Parathyroid adenoma (tissue), 2 donors: ENCODE data around the gene SMIM43.
"Not testable (repeated sequence)": the region's sequence is repeated elsewhere in the genome, so short reads cannot be mapped to it uniquely, and the experiment has no call there.

ENCODE experiments used
- H2AFZ ChIP-seq: fragments of 300-600 bp; sonication (generic); one replicate; pipeline ENCODE4 v1.7.0; 2017; ENCODE audit warnings: antibody characterized with exemption, mild to moderate bottlenecking
- H3K27ac ChIP-seq: fragments of 300-600 bp; sonication (generic); one replicate; pipeline ENCODE4 v1.7.0; 2017
- H3K27me3 ChIP-seq: fragments of 300-600 bp; sonication (generic); one replicate; pipeline ENCODE4 v1.7.0; 2017; ENCODE audit warnings: low read length; ENCODE audit not compliant: control insufficient read depth, insufficient read depth
- H3K36me3 ChIP-seq: fragments of 300-600 bp; sonication (generic); one replicate; pipeline ENCODE4 v1.7.0; 2017; ENCODE audit warnings: low read length; ENCODE audit not compliant: control insufficient read depth, insufficient read depth
- H3K4me1 ChIP-seq: fragments of 300-600 bp; sonication (generic); one replicate; pipeline ENCODE4 v1.7.0; 2017; ENCODE audit warnings: control low read depth
- H3K4me2 ChIP-seq: fragments of 300-600 bp; sonication (generic); one replicate; pipeline ENCODE4 v1.7.0; 2017; ENCODE audit warnings: low read length
- H3K4me3 ChIP-seq: fragments of 300-600 bp; sonication (generic); one replicate; pipeline ENCODE4 v1.7.0; 2017; ENCODE audit warnings: low read depth, low read length
- H3K79me2 ChIP-seq: fragments of 300-600 bp; sonication (generic); one replicate; pipeline ENCODE4 v1.7.0; 2017; ENCODE audit warnings: control low read depth
- H3K9ac ChIP-seq: fragments of 300-600 bp; sonication (generic); one replicate; pipeline ENCODE4 v1.7.0; 2017; ENCODE audit warnings: mild to moderate bottlenecking
- H3K9me3 ChIP-seq: fragments of 300-600 bp; sonication (generic); one replicate; pipeline ENCODE4 v1.7.0; 2017; ENCODE audit warnings: low read length; ENCODE audit not compliant: control insufficient read depth
- TF ChIP-seq, protein P1 (sequence below): fragments of 300-600 bp; sonication (generic); IDR thresholded peaks from one replicate; pipeline ENCODE4 v1.7.0; 2017; ENCODE audit warnings: antibody characterized with exemption, mild to moderate bottlenecking
- donor health status: primary hyperparathyroidism.

Gene SMIM43

DNA sequence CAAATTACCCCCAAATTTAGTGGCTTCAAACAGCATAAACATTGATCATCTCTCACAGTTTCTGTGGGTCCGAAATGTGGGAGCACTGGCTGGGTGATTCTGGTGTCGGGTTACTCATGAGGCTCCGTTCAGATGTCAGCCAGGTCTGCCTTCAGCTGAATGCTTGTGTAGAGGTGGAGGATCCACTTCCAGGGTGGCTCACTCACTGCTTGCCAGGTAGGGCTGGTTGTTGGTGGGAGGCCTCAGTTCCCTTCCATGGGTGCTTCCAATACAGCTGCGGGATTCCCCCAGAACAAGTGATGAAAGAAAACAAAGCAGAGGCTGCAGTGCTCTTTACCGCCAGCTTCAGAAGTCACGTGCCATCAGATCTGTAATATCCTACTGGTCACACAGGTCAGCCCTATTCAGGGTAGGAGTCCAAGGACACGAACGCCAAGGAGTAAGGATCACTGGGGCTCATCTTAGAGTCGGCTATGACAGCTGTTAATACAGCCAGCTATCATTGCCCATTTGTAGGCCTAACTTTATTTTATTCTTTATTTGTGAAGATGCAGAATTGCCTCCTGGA is 1.1 kb upstream of the SMIM43 start:
- no peak overlapping the region for H3K27ac ChIP-seq
- H3K4me2 ChIP-seq: no peak overlapping the region
- H3K9me3 ChIP-seq: no peaks in the 10 kb centered on the region
- H2AFZ ChIP-seq: peak overlapping the region; percentile 75
- H3K79me2 ChIP-seq: no peaks in the 10 kb centered on the region
- no peaks in the 10 kb centered on the region for H3K36me3 ChIP-seq
- no peaks in the 10 kb centered on the region for H3K27me3 ChIP-seq
- H3K4me1 ChIP-seq: no peaks in the 10 kb centered on the region
- TF ChIP-seq, protein P1, sequence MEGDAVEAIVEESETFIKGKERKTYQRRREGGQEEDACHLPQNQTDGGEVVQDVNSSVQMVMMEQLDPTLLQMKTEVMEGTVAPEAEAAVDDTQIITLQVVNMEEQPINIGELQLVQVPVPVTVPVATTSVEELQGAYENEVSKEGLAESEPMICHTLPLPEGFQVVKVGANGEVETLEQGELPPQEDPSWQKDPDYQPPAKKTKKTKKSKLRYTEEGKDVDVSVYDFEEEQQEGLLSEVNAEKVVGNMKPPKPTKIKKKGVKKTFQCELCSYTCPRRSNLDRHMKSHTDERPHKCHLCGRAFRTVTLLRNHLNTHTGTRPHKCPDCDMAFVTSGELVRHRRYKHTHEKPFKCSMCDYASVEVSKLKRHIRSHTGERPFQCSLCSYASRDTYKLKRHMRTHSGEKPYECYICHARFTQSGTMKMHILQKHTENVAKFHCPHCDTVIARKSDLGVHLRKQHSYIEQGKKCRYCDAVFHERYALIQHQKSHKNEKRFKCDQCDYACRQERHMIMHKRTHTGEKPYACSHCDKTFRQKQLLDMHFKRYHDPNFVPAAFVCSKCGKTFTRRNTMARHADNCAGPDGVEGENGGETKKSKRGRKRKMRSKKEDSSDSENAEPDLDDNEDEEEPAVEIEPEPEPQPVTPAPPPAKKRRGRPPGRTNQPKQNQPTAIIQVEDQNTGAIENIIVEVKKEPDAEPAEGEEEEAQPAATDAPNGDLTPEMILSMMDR: no peak
- no peak overlapping the region for H3K9ac ChIP-seq
- H3K4me3 ChIP-seq: no peak overlapping the region

DNA sequence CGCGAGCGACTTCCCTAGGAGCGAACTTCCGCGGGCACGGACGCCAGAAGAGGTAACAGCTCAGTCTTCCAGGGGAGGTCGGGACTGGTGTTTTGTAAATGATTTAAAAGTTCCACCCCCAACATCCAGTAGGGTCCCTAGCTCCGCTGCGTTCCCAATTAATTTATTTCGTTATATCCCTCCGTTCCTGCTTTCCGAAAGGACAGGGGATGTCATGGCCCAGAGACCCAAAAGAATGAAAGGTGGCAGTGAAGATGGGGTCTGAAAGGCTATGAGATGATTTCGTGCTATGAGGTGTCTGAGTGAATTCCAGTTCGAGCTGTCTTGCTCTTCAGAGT is 373 bp upstream of the SMIM43 start:
- Histone ChIP-seq H3K4me3 (peak overlapping the region; percentile 38), H3K79me2 (no peaks in the 10 kb centered on the region), H3K36me3 (no peaks in the 10 kb centered on the region), H3K27ac (no peak overlapping the region), H2AFZ (peak overlapping the region; percentile 75), H3K27me3 (no peaks in the 10 kb centered on the region), H3K9me3 (no peaks in the 10 kb centered on the region), H3K9ac (no peak overlapping the region), H3K4me2 (peak overlapping the region; percentile 69), H3K4me1 (no peaks in the 10 kb centered on the region)
- TF ChIP-seq, protein P1: no peak

DNA sequence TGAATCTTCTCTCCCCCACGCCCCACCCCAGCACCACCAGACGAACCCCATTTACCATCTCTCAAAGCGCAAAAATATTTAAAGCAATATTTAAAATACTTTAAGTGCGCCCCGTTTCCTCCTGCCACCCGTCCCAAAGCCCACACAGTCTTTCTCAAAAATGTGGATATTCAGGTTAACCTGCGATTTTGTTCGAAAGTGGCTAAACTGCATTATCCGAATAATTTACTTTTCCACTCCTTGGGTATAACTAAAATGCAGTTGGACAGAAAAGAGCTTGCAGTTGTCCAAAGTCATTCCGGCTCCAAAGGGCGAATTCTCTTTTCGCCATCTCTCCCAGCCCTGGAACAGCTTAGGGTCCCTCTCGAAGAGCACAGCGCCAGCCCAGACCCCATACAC is 662 bp downstream of the SMIM43 start:
- H3K27ac ChIP-seq: no peak overlapping the region
- no peaks in the 10 kb centered on the region for H3K79me2 ChIP-seq
- TF ChIP-seq, protein P1: no peak
- H3K9ac ChIP-seq: no peak overlapping the region
- H3K4me3 ChIP-seq: peak overlapping the region; percentile 38
- no peaks in the 10 kb centered on the region for H3K4me1 ChIP-seq
- peak overlapping the region; percentile 69 for H3K4me2 ChIP-seq
- no peaks in the 10 kb centered on the region for H3K9me3 ChIP-seq
- peak overlapping the region; percentile 75 for H2AFZ ChIP-seq
- H3K27me3 ChIP-seq: no peaks in the 10 kb centered on the region
- H3K36me3 ChIP-seq: no peaks in the 10 kb centered on the region

DNA sequence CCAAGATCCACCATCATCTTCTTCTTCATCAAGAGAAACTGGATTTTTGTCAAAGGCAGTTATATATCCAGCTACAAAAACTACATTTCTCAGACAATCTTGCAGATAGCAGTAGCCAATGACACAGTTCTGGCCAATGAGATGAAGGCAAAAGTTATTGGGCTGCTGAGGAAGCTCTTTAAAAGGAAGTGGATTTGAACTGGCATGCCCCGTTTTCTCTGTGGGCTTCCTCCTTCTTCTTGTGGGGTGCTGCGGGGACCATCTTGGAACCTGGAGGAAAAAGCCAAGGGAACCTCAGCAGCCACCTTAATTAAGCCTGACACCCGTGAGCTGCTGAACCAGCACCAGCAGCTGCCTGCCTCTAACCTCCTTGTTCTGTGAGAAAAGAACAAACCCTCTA is 4.8 kb downstream of the SMIM43 start:
- Histone ChIP-seq H3K9me3 (no peaks in the 10 kb centered on the region), H3K27ac (no peak overlapping the region), H3K4me2 (no peak overlapping the region), H3K4me3 (no peak overlapping the region), H3K36me3 (no peaks in the 10 kb centered on the region), H3K79me2 (no peaks in the 10 kb centered on the region), H2AFZ (no peak overlapping the region), H3K27me3 (no peaks in the 10 kb centered on the region), H3K9ac (no peak overlapping the region), H3K4me1 (no peaks in the 10 kb centered on the region)
- TF ChIP-seq, protein P1: no peak

DNA sequence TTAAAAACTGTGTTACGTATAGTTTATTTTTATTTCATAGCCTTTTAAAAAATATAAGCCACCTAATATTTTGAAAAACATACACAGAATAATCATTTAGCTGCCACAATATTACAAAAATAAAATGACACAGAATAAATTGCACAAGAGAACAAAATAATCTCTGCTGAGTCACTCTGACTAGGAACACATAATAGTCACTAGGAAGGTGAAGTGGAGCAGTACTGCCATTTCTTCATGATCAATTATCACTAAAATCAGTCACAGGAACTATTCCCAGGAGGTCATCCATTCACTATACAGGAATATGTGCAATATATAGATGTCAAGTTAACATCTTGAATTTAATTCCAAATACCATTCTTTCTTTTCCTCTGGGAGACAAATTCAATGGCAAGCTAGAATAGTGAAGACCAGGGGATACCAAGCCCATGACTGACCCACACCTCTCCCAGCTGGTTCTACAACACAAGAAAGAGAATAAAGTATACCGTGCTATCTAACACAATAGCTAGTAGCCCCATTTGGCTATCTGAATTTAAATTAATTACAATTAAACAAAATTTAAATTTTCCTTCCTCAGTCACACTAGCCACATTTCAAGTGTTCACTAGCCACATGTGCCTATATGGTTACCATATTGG is 5.9 kb downstream of the SMIM43 start:
- H3K4me2 ChIP-seq: no peak overlapping the region
- H3K9ac ChIP-seq: no peak overlapping the region
- H3K27me3 ChIP-seq: no peaks in the 10 kb centered on the region
- no peaks in the 10 kb centered on the region for H3K36me3 ChIP-seq
- H3K9me3 ChIP-seq: no peaks in the 10 kb centered on the region
- no peaks in the 10 kb centered on the region for H3K79me2 ChIP-seq
- TF ChIP-seq, protein P1: no peak
- H3K4me3 ChIP-seq: no peak overlapping the region
- H2AFZ ChIP-seq: no peak overlapping the region
- H3K27ac ChIP-seq: no peak overlapping the region
- H3K4me1 ChIP-seq: no peaks in the 10 kb centered on the region

DNA sequence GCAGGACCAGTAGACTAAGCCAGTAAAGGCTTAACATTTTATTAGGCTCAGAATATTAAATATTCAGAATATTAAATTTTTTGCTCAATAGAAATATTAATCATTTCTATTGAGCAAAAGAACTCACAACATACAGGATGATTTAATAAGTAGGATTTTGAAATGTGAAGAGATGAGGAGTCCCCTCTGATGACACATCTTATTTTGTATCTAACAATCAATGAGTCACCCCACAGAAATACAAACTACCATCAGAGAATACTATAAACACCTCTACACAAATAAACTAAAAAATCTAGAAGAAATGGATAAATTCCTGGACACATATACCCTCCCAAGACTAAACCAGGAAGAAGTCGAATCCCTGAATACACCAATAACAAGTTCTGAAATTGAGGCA is 12.8 kb downstream of the SMIM43 start:
- H3K79me2 ChIP-seq, H3K27ac ChIP-seq, H3K4me2 ChIP-seq, H2AFZ ChIP-seq, H3K4me1 ChIP-seq, H3K4me3 ChIP-seq, H3K27me3 ChIP-seq, H3K9ac ChIP-seq, H3K9me3 ChIP-seq, H3K36me3 ChIP-seq: not testable (repeated sequence)
